MCF 10A (cell line): ENCODE data around the gene CDH24. TPM values are rescaled to one million over a fixed set of nuclear protein-coding genes. Genes with fewer than 3 reads are reported as not detected.
A peak's percentile ranks its signal among the peaks of the same experiment; 100 is the strongest.

ENCODE experiments used
- BruUV-seq: library from RNA; stranded (reverse); fragments of 400-500 nt; replicated peaks from 2 replicates; lab custom pipeline; 2021; lab: Mats Ljungman, UMichigan
- CTCF ChIA-PET: fragments of 300-600 bp; sonication (Branson Sonifier 250); formaldehyde crosslinking; extraction: SDS; loops from one replicate; lab custom pipeline; 2021; ENCODE audit warnings: antibody characterized with exemption, inconsistent platforms; lab: Yijun Ruan, JAX
- POLR2A ChIA-PET: fragments of 300-600, 350-650 bp; sonication (Branson Sonifier 250); formaldehyde crosslinking; extraction: SDS; loops from one replicate; lab custom pipeline; 2020; ENCODE audit warnings: antibody characterized with exemption, inconsistent platforms; lab: Yijun Ruan, JAX
- DNase-seq: peaks from one replicate; pipeline ENCODE4 v3.0.0-alpha.2; 2018; ENCODE audit not compliant: unreplicated experiment
- H3K27ac Mint-ChIP-seq: one replicate; pipeline ENCODE4 v1.8.0; 2022; ENCODE audit warnings: mild to moderate bottlenecking, low read depth, mixed read lengths; ENCODE audit not compliant: unreplicated experiment
- H3K27me3 Mint-ChIP-seq: one replicate; pipeline ENCODE4 v1.8.0; 2022; ENCODE audit warnings: mixed read lengths; ENCODE audit not compliant: insufficient read depth, unreplicated experiment
- H3K36me3 Mint-ChIP-seq: one replicate; pipeline ENCODE4 v1.8.0; 2022; ENCODE audit warnings: mild to moderate bottlenecking, moderate library complexity, mixed read lengths; ENCODE audit not compliant: insufficient read depth, unreplicated experiment
- H3K4me1 Mint-ChIP-seq: one replicate; pipeline ENCODE4 v1.8.0; 2022; ENCODE audit warnings: mixed read lengths; ENCODE audit not compliant: insufficient read depth, unreplicated experiment
- H3K4me3 Mint-ChIP-seq: one replicate; pipeline ENCODE4 v1.8.0; 2022; ENCODE audit warnings: mild to moderate bottlenecking, moderate library complexity, mixed read lengths; ENCODE audit not compliant: unreplicated experiment
- H3K9me3 Mint-ChIP-seq: one replicate; pipeline ENCODE4 v1.8.0; 2022; ENCODE audit warnings: mixed read lengths; ENCODE audit not compliant: unreplicated experiment
- intact Hi-C: fragments of 100-400 bp; cut with micrococcal nuclease; formaldehyde crosslinking; loops from 2 replicates; pipeline ENCODE4 v1.14.1; 2022
- total RNA-seq: library from RNA; stranded (reverse); gene quantifications from 2 replicates; pipeline ENCODE4 v1.2.3, GENCODE V29; 2022
- TF ChIP-seq, protein P1 (sequence below): fragments of 200-600 bp; IDR thresholded peaks from one replicate; pipeline ENCODE4 v1.8.0; 2022; ENCODE audit warnings: antibody characterized with exemption, mild to moderate bottlenecking; ENCODE audit not compliant: unreplicated experiment

CDH24 gene
- total RNA-seq, 1 experiment from 2014 or later: 4.9 TPM

DNA sequence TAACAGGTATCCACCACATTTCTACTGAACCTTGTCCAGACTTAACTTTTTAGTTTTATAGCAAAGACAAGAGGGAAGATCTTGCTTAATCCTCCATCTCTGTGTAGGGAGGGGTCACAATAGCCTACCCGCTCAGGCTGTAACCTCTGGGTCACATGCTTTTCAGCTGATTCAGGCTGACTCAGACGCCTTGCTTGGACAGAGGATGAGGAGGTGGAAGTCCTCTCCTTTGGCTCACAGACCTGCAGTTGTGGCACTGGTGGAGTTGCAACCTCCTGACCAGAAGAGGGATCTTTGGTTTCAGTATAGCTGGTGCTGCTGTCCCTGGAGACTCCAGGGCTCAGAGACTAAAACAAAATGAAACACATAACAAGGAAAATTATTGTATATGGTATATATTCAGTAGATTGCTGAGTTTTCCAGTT is 21.4 kb upstream of the CDH24 start:
- Mint-ChIP-seq H3K4me3 (no peak overlapping the region), H3K27ac (peak overlapping the region; percentile 49), H3K4me1 (peaks cover 25% of the 10 kb centered on the region), H3K27me3 (no peaks in the 10 kb centered on the region), H3K36me3 (peaks cover 96% of the 10 kb centered on the region), H3K9me3 (no peaks in the 10 kb centered on the region)
- POLR2A ChIA-PET: interaction anchor here (0.7 to 3.6 kb wide), 7 partner anchors 9 to 123 kb away, joined by 3 to 74 read pairs (median 3); partner anchors contain the start of genes ACIN1 and C14orf119
- peak; percentile 92 for DNase-seq
- CTCF ChIA-PET: interaction anchor here (0.5 to 8.5 kb wide), 13 partner anchors 10 to 228 kb away, joined by 4 to 110 read pairs (median 14); partner anchors contain the start of genes ACIN1, C14orf119 and CDH24
- BruUV-seq: no TSS peak
- TF ChIP-seq, protein P1, sequence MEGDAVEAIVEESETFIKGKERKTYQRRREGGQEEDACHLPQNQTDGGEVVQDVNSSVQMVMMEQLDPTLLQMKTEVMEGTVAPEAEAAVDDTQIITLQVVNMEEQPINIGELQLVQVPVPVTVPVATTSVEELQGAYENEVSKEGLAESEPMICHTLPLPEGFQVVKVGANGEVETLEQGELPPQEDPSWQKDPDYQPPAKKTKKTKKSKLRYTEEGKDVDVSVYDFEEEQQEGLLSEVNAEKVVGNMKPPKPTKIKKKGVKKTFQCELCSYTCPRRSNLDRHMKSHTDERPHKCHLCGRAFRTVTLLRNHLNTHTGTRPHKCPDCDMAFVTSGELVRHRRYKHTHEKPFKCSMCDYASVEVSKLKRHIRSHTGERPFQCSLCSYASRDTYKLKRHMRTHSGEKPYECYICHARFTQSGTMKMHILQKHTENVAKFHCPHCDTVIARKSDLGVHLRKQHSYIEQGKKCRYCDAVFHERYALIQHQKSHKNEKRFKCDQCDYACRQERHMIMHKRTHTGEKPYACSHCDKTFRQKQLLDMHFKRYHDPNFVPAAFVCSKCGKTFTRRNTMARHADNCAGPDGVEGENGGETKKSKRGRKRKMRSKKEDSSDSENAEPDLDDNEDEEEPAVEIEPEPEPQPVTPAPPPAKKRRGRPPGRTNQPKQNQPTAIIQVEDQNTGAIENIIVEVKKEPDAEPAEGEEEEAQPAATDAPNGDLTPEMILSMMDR: no peak
- intact Hi-C loops: loop anchor here (2.0 to 5.0 kb wide), 2 partner anchors 16 to 109 kb away; partner anchors contain the start of genes ACIN1 and C14orf119

DNA sequence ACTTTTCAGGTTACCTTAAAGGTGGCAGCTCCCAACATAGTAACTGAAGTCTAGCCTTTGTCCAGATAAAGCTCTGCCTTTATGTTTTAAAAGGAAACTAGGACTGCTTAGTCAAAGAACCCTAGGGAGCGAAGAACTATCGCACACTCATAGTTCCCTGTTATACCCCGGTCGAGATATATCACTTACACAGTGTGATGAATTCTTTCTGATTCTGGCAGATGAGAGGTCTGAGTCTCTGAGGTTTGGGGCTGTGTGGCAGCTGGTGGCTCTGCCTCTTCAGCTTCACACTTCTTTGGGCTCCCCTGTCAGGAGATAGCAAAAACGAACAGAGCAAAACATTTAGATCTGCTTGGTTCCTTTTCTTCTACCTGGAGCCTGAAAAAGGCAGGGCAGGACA is 20.6 kb upstream of the CDH24 start:
- Mint-ChIP-seq H3K27me3 (no peaks in the 10 kb centered on the region), H3K4me3 (no peak overlapping the region), H3K27ac (peak overlapping the region; percentile 42), H3K36me3 (peaks cover 96% of the 10 kb centered on the region), H3K4me1 (peaks cover 25% of the 10 kb centered on the region), H3K9me3 (no peaks in the 10 kb centered on the region)
- DNase-seq: no peak
- ChIA-PET POLR2A (interaction anchor here (0.6 to 3.6 kb wide), 10 partner anchors 8 to 149 kb away, joined by 3 to 74 read pairs (median 4); partner anchors contain the start of genes ACIN1, C14orf119, PRMT5 and SLC7A8), CTCF (interaction anchor here (0.5 to 8.5 kb wide), 22 partner anchors 11 to 226 kb away, joined by 3 to 110 read pairs (median 6); partner anchors contain the start of genes ACIN1, C14orf119, CDH24 and SLC7A8)
- intact Hi-C loops: loop anchor here (2.0 to 5.0 kb wide), 3 partner anchors 17 to 109 kb away; partner anchors contain the start of genes ACIN1 and C14orf119
- BruUV-seq: no TSS peak
- TF ChIP-seq, protein P1: no peak

DNA sequence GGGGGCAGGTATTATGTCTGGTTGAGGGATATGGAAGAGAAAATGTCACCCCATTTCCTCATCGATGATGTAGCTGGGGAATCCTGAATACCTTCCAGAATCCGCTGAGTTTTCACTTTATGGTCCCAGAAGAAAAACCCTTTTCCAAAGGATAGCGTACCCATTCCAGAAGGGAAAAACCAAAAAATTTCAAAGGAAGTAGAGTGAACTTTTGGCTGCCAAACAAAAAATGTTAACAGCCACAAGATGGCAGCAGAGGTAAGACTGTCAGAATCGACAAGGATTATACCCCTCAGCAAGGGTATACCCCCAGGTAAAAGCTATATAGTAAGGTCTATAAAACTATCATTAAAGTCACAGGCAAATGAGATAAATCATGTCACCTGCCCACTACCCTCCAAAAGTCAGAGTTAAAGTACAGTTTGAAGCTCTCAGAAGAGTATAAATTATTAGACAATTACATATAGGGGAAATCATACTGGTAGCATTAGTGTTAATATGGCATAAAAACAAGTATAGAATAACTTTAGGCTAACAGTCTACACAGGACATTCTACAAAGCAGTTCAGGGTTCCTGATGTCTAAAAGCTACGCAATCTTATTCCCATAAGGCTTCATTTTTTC is 19.6 kb upstream of the CDH24 start:
- H3K4me1 Mint-ChIP-seq: peaks cover 30% of the 10 kb centered on the region
- ChIA-PET CTCF (interaction anchor here (0.6 to 8.5 kb wide), 43 partner anchors 10 to 751 kb away, joined by 3 to 110 read pairs (median 4); partner anchors contain the start of genes ACIN1, C14orf119, CDH24 and SLC7A8), POLR2A (interaction anchor here (0.7 to 3.6 kb wide), 7 partner anchors 14 to 148 kb away, joined by 3 to 74 read pairs (median 4); partner anchors contain the start of genes ACIN1, AJUBA, C14orf119 and PRMT5)
- BruUV-seq: no TSS peak
- H3K9me3 Mint-ChIP-seq: no peaks in the 10 kb centered on the region
- DNase-seq: peak; percentile 48
- no peak overlapping the region for H3K27ac Mint-ChIP-seq
- intact Hi-C loops: loop anchor here (2.0 to 5.0 kb wide), 2 partner anchors 32 to 110 kb away; no protein-coding TSS in a partner anchor
- no peaks in the 10 kb centered on the region for H3K27me3 Mint-ChIP-seq
- TF ChIP-seq, protein P1: peak; percentile 55
- peaks cover 98% of the 10 kb centered on the region for H3K36me3 Mint-ChIP-seq
- no peak overlapping the region for H3K4me3 Mint-ChIP-seq

DNA sequence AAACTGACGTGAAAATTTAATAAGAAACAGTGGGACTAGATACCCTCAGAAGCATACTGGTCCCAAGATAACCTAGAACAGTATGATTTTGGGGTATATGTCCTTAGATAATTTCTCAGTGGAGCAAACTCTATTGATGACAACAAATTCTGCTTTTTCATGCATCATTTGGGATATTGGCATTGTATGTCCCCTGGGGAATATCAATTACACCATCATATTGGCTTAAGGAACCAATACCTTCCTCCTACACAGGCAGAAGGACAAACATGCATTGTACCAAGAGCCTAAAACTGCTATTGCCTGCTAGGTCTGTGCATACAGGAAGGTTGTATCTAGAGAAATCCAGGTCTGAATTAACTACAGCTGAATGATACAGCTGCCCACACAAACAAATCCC is 17.6 kb upstream of the CDH24 start:
- no peak overlapping the region for H3K27ac Mint-ChIP-seq
- POLR2A ChIA-PET: interaction anchor here (0.6 to 1.2 kb wide), 3 partner anchors 13 to 189 kb away, joined by 4 to 5 read pairs (median 4); partner anchors contain the start of genes ACIN1 and C14orf119
- H3K9me3 Mint-ChIP-seq: no peaks in the 10 kb centered on the region
- H3K4me1 Mint-ChIP-seq: peaks cover 34% of the 10 kb centered on the region
- TF ChIP-seq, protein P1: no peak
- BruUV-seq: no TSS peak
- peaks cover 90% of the 10 kb centered on the region for H3K36me3 Mint-ChIP-seq
- DNase-seq: no peak
- intact Hi-C loops: loop anchor here (5.0 kb wide), 1 partner anchor 112 kb away; no protein-coding TSS in a partner anchor
- no peak overlapping the region for H3K4me3 Mint-ChIP-seq
- no peaks in the 10 kb centered on the region for H3K27me3 Mint-ChIP-seq
- CTCF ChIA-PET: interaction anchor here (0.6 to 7.7 kb wide), 8 partner anchors 14 to 305 kb away, joined by 3 to 105 read pairs (median 4); partner anchors contain the start of genes ACIN1 and C14orf119
